ENCODE measurements around the gene IL6R.

Gene IL6R

DNA sequence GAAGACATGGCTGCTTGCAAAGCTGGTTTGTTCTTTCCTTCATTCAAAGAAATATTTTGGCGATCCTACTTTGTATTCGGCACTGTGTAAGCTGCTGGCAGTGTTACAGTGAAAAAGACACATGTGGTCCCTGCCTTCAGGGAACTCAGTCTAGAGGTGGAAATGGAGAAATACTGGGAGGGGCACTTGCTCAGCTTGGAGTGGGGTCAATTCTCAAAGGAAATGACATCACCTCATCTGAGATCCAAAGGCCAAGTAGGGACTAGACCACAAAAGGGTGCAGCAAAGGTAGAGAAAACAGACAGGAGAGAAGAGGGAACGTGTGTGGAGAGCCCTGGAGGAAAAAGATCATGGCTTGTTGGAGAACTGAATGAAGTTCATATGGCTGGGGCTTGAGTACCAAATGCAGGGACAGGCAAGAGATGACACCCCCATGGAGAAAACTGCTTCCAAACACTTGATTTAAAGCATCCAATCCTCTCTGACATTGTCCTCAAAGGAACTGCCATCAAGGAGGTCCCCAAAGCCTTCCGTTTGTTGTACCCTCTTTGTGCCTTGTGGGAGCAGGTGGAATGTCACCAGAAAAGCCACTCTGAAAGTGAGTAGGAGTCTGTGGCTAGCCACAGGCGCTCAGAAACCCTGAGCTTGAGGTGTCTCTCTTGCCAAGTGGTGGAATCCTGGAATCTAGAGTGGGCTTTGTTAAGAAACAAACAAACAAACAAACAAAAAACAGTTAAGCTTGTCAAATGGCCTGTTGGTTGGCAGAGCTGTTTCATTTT lies 48.6 kb downstream of the IL6R start:
- DNase-seq, result no peak

DNA sequence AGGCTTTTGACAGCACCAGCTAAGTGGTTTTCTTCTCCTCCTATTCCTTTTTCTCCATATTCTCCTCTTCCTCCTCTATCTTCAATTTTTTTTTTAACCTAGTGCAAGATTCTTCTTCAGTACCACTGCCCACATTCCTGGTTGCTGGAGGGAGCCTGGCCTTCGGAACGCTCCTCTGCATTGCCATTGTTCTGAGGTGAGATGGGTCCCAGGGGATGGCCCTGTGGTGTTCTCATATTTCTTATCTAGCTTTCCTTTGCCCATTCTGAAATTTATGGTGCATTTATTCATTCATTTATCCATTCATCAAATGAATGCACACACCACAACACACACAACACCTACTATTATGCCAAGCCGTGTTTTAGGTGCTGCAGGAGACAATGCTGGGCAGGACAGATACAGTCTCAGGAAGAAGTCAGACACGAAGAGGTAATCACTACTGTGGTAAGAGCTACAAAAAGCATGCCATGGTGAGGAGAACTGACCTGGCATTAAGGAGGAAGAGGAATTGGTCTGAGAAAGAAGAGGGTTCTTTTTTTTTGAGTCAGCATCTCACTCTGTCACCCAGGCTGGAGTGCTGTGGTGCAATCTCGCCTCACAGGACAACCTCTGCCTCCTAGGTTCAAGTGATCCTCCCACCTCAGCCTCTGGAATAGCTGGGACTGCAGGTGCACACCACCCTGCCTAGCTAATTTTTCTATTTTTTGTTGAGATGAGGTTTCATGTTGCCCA lies 49.4 kb downstream of the IL6R start:
- no peak for DNase-seq

DNA sequence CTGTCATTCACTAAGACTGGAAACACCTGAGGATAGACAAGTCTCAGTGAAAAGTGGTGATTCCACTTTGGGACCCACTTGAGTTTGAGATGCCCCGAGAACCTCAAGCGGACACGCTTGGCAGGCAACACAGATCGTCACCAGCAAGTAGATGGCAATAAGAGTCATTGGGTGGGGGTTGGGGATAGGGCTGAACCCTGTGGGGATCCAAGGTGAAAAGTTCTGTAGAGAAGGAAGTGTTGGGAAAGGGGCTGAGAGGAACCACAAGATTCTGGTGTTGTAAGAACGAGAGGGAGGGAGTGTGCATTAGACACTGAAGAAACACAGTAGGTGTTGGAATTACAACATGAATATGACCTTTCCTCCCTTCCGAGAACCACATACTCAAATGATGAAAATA lies 51.5 kb downstream of the IL6R start:
- no peak for DNase-seq

DNA sequence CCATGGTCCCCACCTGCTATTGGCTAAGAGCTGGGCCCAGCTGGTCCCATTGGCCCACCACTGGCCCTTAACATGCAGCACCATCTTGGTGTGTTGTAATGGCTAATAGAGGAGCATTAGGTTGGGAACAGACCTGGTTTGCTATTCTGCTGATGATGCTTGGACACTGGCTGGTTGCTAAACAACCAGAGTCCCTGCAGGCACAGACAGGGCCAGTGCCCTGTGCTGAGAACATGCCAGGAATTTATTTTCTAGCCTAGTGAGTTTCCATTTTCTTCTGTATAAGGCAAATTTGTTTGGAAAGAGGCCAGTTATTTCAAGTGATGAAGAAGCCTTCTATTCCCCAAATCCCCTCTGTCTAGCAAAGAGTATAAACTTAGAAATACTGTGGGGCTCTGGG lies 53.9 kb downstream of the IL6R start:
- DNase-seq, result no peak

DNA sequence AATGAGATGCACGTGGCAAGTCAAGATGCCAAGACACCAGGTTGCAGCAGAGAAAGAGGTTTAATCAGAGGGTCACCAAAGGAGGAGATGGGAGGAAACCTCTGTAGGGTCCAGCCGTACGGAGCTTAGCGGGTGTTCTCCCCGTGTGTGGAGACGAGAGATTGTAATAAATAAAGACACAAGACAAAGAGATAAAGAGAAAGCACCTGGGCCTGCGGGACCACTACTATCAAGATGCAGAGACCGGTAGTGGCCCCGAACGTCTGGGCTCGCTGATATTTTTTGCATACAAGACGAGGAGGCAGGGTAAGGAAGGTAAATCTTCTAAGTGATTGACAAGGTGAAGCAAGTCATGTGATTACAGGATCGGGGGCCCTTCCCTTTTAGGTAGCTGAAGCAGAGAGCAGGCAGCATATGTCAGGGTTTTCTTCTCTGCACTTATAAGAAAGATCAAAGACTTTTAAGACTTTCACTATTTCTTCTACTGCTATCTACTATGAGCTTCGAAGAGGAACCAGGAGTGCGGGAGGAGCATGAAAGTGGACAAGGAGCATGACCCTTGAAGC lies 55.6 kb downstream of the IL6R start:
- no peak for DNase-seq

DNA sequence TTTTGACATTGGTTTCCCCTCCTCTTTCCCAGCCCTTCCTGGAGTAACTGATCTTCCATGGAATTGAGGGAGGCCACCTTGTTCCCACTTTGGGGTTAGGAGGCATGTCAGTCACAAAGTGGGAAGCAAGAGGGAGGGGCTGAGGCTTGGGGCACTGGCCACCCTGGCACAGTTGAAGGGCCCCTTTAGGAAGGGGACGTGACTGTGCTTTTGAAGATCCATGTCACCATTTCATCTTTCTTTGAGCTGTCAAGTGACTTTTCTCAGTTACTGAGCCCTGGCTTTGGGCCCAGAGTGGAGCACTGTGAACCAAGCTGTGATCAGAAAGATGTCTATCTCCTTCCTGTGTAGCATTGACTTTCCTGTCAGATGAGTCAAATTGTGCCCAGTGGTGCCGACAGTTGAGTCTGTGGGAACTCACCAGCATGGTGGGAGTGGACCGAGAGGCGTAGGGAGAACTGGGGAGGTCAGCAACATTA lies 58.4 kb downstream of the IL6R start:
- DNase-seq, result no peak

DNA sequence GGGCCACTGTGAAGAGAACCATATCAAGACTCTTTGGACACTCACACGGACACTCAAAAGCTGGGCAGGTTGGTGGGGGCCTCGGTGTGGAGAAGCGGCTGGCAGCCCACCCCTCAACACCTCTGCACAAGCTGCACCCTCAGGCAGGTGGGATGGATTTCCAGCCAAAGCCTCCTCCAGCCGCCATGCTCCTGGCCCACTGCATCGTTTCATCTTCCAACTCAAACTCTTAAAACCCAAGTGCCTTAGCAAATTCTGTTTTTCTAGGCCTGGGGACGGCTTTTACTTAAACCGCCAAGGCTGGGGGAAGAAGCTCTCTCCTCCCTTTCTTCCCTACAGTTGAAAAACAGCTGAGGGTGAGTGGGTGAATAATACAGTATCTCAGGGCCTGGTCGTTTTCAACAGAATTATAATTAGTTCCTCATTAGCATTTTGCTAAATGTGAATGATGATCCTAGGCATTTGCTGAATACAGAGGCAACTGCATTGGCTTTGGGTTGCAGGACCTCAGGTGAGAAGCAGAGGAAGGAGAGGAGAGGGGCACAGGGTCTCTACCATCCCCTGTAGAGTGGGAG lies 60.6 kb downstream of the IL6R start:
- no peak for DNase-seq

DNA sequence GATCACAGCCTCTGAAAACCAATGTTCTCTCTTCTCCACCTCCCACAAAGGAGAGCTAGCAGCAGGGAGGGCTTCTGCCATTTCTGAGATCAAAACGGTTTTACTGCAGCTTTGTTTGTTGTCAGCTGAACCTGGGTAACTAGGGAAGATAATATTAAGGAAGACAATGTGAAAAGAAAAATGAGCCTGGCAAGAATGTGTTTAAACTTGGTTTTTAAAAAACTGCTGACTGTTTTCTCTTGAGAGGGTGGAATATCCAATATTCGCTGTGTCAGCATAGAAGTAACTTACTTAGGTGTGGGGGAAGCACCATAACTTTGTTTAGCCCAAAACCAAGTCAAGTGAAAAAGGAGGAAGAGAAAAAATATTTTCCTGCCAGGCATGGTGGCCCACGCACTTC lies 61.1 kb downstream of the IL6R start:
- DNase-seq, result no peak

DNA sequence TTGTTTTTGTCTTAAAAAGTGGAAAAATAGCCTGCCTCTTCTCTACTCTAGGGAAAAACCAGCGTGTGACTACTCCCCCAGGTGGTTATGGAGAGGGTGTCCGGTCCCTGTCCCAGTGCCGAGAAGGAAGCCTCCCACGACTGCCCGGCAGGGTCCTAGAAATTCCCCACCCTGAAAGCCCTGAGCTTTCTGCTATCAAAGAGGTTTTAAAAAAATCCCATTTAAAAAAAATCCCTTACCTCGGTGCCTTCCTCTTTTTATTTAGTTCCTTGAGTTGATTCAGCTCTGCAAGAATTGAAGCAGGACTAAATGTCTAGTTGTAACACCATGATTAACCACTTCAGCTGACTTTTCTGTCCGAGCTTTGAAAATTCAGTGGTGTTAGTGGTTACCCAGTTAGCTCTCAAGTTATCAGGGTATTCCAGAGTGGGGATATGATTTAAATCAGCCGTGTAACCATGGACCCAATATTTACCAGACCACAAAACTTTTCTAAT lies 61.8 kb downstream of the IL6R start:
- DNase-seq, result no peak

DNA sequence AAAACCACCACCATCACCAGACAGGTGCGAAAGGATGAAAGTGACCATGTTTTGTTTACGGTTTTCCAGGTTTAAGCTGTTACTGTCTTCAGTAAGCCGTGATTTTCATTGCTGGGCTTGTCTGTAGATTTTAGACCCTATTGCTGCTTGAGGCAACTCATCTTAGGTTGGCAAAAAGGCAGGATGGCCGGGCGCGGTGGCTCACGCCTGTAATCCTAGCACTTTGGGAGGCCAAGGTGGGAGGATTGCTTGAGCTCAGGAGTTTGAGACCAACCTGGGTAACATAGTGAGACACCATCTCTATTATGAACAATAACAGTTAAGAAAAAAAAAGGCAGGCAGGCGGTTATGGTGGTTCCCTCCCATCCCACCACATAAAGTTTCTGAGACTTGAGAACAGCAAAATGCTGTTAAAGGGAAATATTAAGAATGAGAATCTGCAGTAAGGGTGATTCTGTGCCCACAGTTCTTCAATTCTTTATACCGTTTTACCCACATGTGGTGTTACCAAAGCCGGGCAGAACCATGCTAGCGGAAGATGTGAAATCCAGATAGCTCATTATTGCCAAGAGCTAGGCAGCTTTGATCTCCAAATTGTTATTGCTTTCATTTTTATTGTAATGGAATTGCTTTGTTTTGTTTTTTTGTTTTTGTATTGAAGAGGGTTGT lies 62.4 kb downstream of the IL6R start:
- no peak for DNase-seq

DNA sequence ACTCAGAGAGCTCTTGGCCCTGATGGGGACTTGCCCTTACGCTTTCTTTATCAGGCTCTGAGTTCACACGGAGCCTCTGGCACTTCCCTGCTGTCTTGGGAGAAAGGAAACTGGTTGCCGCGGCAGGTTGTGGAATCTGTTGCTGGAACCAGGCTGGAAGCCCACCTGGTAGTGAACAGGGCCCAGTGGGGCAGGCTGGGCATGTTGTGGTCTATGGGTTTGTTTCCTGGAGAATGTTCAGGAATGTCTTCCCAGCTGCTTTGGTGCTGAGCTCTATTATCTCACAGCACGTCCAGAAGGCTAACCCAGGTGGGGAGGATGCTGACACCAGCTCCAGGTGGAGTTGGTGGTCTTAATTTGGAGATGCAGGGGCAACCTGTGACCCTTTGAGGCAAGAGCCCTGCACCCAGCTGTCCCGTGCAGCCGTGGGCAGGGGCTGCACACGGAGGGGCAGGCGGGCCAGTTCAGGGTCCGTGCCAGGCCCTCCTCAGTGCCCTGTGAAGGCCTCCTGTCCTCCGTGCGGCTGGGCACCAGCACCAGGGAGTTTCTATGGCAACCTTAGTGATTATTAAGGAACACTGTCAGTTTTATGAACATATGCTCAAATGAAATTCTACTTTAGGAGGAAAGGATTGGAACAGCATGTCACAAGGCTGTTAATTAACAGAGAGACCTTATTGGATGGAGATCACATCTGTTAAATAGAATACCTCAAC lies 63.5 kb downstream of the IL6R start:
- no peak for DNase-seq

DNA sequence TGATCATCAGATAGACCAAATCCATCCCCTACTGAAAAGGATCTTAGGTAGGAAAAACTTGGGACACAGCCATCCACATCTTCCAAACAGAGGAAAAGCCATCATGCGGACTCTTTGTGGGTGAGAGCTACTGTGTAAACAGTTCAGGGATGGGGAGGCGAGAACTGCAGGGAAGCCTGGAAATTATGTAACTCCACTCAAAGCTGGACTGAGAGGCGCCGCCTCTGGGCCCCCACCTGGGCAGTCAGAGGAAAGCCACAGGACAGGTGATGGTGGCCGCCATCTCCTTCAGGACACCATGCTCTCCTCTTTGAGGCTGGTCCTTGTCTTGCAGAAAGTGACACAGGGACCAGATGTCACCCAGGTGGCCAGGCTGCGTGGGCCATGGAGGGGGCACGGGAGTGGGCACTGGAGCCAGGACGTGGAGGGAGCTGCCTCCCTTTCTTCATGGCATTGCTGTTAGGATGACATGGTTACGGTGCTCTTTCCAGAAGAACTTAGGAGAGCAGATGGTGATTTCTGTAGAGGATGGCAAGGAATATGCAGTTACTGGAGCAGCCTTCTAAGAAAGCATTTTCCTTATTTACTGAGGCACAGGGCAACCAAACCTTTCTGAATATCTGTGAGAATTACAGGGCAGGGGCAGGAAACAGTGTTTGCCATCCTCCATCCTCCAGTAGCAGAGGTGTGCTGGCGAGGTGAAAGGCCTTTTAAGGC lies 64.9 kb downstream of the IL6R start:
- no peak for DNase-seq

DNA sequence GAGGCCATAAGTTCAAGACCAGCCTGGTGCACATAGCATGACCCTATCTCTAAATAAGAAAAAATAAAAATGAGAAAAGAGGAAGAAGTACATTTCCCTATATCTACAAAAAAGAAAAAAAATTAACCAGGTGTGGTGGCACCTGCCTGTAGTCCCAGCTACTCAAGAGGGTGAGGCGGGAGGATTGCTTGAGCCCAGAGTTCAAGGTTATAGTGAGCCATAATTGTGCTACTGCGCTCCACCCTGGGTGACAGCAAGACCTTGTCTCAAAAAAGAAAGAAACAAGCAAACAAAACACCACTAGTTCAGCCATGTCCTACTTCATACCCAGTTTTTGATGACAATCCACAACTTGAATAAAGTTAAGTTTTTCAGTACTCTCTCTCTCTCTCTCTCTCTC lies 66.2 kb downstream of the IL6R start:
- no peak for DNase-seq

DNA sequence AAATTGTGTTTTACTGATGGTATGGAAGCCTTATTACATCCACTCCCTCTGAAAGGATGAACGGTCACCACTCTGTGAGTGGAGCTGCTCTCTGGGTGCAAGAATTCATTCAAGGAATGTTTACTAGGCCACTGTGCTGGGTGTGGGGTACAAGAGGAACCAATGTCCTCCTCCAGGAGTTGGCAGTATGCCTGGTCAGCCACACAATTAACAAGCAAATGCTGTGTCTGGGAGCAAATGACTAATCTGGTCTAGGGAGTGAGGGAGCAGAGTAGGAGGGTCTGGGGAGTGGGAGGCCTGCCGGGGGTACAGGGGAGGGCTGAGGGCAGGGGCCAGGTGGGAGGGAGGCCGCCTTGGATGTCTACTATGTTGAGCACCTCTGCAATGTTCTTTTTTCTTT lies 69.7 kb downstream of the IL6R start:
- no peak for DNase-seq

DNA sequence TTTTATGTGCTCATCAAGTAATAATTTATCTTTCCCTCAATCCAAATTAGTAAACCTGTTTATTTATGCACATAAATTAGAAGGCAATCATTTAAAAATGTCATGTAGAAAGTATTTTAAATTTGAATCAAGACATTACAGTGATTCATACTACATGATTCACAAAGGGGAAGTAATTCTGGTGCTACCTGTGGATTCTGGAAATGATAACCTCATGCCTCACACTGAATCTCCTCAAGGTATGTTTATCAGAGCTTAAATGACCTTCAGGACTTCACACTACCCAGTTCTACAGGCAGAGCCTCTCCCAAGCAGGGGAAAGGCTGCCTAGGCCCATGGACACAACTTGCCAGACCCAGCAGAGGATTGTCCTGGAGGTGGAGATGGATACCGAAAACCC lies 71.6 kb downstream of the IL6R start:
- no peak for DNase-seq

DNA sequence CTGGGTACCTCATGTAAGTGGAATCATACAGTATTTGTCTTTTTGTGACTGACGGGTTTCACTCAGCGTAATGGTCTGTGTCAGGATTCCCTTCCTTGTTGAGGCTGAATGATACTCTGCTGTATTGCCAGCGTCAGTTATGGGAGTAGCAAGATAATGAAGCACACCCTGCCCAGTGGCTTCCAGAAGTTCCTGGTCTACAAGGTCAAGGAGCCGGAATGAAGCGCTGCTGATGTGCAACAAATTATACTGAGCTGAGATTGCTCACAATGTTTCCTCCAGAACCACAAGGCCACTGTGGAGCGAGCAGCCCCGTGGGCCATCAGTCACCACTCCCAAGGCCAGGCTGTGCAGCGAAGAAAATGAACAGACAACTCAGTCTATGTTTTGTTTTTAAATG lies 72.9 kb downstream of the IL6R start:
- DNase-seq, result no peak

DNA sequence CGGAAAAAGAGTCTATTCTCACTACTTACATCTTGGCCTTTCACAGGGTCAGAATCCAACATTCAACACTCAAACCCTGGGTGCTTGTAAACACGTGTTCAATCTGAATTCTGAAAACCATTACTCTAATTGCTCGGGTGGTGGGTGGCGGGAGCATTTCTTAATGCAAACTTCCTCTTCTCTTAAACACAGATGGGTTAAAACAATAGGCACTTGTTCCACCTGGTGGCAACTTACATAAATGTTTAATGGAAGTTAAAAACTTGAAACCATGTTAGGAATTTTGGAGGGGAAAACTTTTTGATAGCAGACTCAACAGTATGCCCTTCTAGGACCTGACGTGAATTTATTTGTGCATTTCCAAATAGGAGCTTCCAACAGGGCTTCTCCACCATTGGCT lies 73.5 kb downstream of the IL6R start:
- DNase-seq, result no peak

DNA sequence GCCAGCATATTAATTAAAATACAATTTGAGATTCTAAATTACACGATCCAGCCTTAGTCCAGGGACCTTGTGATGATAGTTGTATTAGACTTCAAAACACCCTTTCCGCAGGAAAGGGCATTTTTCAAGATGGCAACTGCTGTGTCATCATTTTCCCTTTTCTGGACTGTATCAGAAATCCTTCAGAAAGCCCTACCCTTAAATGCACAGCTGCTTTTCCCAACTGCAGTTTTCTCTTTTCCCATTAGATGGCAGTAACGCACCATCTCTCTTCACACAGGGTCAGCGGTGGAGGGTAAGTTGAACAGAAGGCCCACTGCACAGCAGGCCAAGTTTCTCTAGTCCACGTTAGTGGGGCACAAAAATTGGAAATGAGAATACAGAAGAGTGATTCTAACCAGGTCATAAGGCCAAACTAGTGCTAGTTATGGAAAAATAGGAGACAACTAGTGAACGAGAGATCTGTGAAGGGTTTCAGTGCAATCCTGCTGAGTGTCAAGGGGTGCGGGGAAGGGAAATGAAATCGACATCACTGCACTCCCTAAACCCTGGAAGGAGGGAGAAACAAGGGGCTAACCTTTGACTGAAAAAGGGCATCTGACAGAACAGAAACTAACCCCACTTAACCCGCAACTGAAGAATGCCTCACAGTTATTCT lies 74.8 kb downstream of the IL6R start:
- DNase-seq, result no peak

DNA sequence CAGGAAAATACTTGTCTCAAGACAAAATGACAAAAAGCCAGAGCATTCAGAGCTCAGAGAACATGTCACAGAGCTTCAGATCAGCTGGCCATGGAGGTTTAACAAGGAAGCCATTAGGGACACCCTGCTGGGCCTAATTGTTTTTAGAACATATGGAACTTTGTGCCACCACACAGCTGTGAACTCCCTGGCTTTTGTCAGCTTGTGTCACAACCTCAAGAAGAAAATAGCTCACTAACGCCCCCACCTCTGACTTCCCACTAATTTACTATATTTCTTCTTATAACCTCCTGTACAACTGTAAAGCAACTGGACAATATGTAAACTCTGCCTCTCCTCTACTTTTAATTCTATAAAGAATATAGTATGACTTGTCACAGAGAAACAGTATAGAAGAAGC lies 75.9 kb downstream of the IL6R start:
- DNase-seq, result no peak

DNA sequence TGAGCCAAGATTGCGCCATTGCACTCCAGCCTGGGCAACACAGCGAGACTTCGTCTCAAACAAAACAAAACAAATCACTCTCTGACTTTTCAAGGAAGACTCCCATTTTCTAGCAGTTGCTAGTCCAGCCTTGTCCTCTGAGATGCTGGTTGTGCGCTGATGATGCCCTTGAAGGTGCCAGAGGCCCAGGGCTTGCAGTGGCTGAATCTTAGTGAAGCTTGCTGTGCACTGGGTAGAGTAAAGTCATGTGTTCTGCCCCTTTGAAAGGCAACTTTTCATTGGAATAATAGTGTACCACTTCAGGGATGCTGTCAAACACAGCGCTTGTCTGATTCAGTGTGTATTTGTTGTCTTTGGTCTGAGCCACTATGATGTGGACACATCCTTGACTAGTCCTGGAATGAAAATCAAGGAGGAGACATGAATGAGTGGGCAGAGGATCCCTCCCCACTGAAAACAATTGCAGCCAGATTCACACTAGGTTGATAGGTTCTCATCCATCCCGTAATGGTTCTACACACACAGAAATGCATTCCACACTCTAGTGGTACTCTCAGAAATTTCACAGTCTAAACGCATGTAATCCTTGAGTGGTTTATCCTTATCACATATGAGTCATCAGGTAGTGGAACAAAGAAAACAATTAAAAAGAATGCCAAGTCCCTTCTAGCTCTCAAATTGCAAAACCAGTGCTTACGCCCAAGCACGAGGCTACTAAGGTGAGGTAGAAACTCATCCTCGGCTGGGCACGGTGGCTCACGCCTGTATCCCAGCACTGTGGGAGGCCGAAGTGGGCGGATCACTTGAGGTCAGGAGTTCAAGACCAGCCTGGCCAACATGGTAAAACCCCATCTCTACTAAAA lies 79.0 kb downstream of the IL6R start:
- DNase-seq, result no peak
